HepG2 (cell line): ENCODE measurements around the gene COASY. TPM values are rescaled to one million over a fixed set of nuclear protein-coding genes. Genes with fewer than 3 reads are reported as not detected.
A peak's percentile ranks its signal among the peaks of the same experiment; 100 is the strongest.

Source experiments
- ARHGAP35 ChIP-seq: sonication (generic); formaldehyde crosslinking; IDR thresholded peaks from 2 replicates; pipeline ENCODE4 v1.9.0; 2022; ENCODE audit warnings: mild to moderate bottlenecking, inconsistent platforms, moderate library complexity, missing genetic modification reagents, borderline replicate concordance
- EED ChIP-seq: sonication (generic); formaldehyde crosslinking; IDR thresholded peaks from 2 replicates; pipeline ENCODE4 v1.5.0; 2020; ENCODE audit warnings: mild to moderate bottlenecking, missing genetic modification reagents
- HDAC1 ChIP-seq: sonication (generic); formaldehyde crosslinking; IDR thresholded peaks from 2 replicates; pipeline ENCODE4 v1.5.1; 2020; ENCODE audit warnings: mild to moderate bottlenecking, missing genetic modification reagents
- MXI1 ChIP-seq: IDR thresholded peaks from 3 replicates; pipeline ENCODE4 v1.6.1; 2012; ENCODE audit warnings: low read depth, low read length, inconsistent platforms, borderline replicate concordance
- PATZ1 ChIP-seq: sonication (generic); formaldehyde crosslinking; IDR thresholded peaks from 2 replicates; pipeline ENCODE4 v1.4.0; 2020; ENCODE audit warnings: missing genetic modification reagents
- PAXIP1 ChIP-seq: sonication (generic); formaldehyde crosslinking; conservative IDR thresholded peaks from 2 replicates; pipeline ENCODE4 v1.4.0; 2020; ENCODE audit warnings: mild to moderate bottlenecking, missing genetic modification reagents, moderate library complexity
- ZBED4 ChIP-seq: sonication (generic); formaldehyde crosslinking; IDR thresholded peaks from 2 replicates; pipeline ENCODE4 v1.4.0; 2020; ENCODE audit warnings: missing genetic modification reagents, borderline replicate concordance
- ZBTB4 ChIP-seq: sonication (generic); formaldehyde crosslinking; IDR thresholded peaks from 2 replicates; pipeline ENCODE4 v1.4.0; 2020; ENCODE audit warnings: missing genetic modification reagents, mild to moderate bottlenecking, borderline replicate concordance
- ZXDC ChIP-seq: sonication (generic); formaldehyde crosslinking; IDR thresholded peaks from 2 replicates; pipeline ENCODE4 v1.5.0; 2020; ENCODE audit warnings: mild to moderate bottlenecking, missing genetic modification reagents
- polyA plus RNA-seq, 8 experiments: library from polyadenylated mRNA; depleted of rRNA in 3 of 8; stranded (reverse) in 7 of 8; unstranded in 1 of 8; fragments of >200 nt; fragmentation: Illumina TruSeq in 4 of 8; extraction: Trizol in 4 of 8; gene quantifications; 2 replicates each; pipeline versions ENCODE4 v1.2.1 to v1.2.3, GENCODE V29; 2011 to 2016; ENCODE audit warnings: low read depth in 4 of 8, missing spikeins in 1 of 8, mixed read lengths in 1 of 8; ENCODE audit not compliant: insufficient read depth in 1 of 8
- total RNA-seq, 5 experiments: library from RNA; depleted of rRNA; stranded (reverse); fragments of >200 nt; fragmentation: Illumina TruSeq; extraction: Trizol; gene quantifications; 2 replicates each; pipeline ENCODE4 v1.2.3, GENCODE V29; 2016; ENCODE audit warnings: low read depth in 1 of 5

Gene COASY
- total and polyA plus RNA-seq, 2 of the 13 experiments (the other 11 are each of a cell fraction or from before 2014, with no cell fraction given): 90.7 to 125 TPM

GRCh38 chr17:42609814-42610801 lies 48.2 kb downstream of the COASY start (continued):
- TF ChIP-seq MXI1 (peak; percentile 22; the same call in 1 of the 3 replicates), ZBTB4 (CRISPR knock-in tag) (peak; percentile 60; the same call in 1 of the 2 replicates), ARHGAP35 (CRISPR knock-in tag) (0 out of 2 replicates have a peak, but pooled peaks have one; percentile 14), PAXIP1 (CRISPR knock-in tag) (peak; percentile 48), PATZ1 (peak; percentile 83), EED (peak; percentile 15; the same call in 1 of the 2 replicates), ZBED4 (CRISPR knock-in tag) (peak; percentile 41; the same call in 1 of the 2 replicates), HDAC1 (0 out of 2 replicates have a peak, but pooled peaks have one; percentile 10), ZXDC (CRISPR knock-in tag) (peak; percentile 16; the same call in 1 of the 2 replicates)
